HFF-Myc (cell line): ENCODE results near the gene DYNC1H1.
A peak's percentile ranks its signal among the peaks of the same experiment; 100 is the strongest.

Experiments used
- DNase-seq: peaks from one replicate; pipeline ENCODE4 v3.0.0-alpha.2; 2011; ENCODE audit warnings: low read depth; ENCODE audit errors: extremely low read depth
- H3K4me3 ChIP-seq: replicated peaks from 2 replicates; pipeline ENCODE4 v1.5.1; 2011; ENCODE audit warnings: low read depth, mild to moderate bottlenecking, control low read depth, low read length
- TF ChIP-seq, protein P1 (sequence below): IDR thresholded peaks from 2 replicates; pipeline ENCODE4 v1.5.1; 2012; ENCODE audit warnings: mild to moderate bottlenecking, low read depth, low read length, control low read depth; ENCODE audit errors: missing control alignments

The DYNC1H1 gene

DNA sequence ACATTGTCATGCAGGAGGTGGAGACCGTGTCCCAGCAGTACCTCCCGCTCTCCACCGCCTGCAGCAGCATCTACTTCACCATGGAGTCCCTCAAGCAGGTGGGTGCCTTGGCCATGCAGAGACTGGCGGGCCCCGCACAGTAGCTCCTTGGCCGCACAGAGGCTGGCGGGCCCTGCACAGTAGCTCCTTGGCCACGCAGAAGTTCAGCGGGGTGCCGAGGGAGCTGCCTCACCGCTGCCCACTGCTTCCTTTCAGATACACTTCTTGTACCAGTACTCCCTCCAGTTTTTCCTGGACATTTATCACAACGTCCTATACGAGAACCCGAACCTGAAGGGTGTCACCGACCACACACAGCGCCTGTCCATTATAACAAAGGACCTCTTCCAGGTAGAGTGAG is 74.8 kb downstream of the DYNC1H1 start:
- no peak overlapping the region for H3K4me3 ChIP-seq
- TF ChIP-seq, protein P1, sequence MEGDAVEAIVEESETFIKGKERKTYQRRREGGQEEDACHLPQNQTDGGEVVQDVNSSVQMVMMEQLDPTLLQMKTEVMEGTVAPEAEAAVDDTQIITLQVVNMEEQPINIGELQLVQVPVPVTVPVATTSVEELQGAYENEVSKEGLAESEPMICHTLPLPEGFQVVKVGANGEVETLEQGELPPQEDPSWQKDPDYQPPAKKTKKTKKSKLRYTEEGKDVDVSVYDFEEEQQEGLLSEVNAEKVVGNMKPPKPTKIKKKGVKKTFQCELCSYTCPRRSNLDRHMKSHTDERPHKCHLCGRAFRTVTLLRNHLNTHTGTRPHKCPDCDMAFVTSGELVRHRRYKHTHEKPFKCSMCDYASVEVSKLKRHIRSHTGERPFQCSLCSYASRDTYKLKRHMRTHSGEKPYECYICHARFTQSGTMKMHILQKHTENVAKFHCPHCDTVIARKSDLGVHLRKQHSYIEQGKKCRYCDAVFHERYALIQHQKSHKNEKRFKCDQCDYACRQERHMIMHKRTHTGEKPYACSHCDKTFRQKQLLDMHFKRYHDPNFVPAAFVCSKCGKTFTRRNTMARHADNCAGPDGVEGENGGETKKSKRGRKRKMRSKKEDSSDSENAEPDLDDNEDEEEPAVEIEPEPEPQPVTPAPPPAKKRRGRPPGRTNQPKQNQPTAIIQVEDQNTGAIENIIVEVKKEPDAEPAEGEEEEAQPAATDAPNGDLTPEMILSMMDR: no peak
- no peak for DNase-seq

DNA sequence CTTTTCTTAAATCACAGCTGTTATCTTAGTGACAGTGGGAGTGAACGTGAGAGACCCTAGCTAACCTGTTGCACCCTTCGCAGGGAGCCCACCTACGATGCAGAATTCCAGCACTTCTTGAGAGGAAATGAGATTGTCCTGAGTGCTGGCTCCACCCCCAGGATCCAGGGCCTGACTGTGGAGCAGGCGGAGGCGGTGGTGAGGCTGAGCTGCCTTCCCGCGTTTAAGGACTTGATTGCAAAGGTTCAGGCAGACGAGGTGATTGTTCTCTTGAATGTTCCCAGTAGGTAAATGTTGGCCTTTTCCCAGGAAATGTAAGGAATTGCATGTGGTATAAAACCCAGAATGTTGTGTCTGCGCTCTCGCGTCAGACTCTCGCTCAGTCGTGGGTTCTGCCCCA is 75.8 kb downstream of the DYNC1H1 start:
- no peak overlapping the region for H3K4me3 ChIP-seq
- no peak for DNase-seq
- TF ChIP-seq, protein P1: no peak

DNA sequence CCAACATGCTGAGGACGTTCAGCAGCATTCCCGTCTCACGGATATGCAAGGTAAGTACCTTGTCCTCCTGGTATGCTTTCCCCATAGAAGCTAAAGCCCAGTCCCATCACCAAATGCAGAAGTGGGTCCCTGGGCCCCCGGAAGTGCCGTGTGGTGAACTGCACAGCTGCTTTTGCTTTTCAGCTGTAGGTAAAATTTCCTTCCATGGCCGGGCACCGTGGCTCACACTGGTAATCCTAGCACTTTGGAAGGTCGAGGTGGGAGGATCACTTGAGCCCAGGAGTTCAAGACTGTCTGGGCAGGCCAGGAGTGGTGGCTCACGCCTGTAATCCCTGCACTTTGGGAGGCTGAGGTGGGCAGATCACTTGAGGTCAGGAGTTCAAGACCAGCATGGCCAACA is 78.3 kb downstream of the DYNC1H1 start:
- TF ChIP-seq, protein P1: no peak
- no peak overlapping the region for H3K4me3 ChIP-seq
- DNase-seq: no peak

GRCh38 chr14:102043251-102044025 is 79.1 kb downstream of the DYNC1H1 start:
- TF ChIP-seq, protein P1: no peak
- DNase-seq: no peak
- no peak overlapping the region for H3K4me3 ChIP-seq

GRCh38 chr14:102044566-102044965 is 80.2 kb downstream of the DYNC1H1 start:
- TF ChIP-seq, protein P1: no peak
- no peak overlapping the region for H3K4me3 ChIP-seq
- DNase-seq: no peak

DNA sequence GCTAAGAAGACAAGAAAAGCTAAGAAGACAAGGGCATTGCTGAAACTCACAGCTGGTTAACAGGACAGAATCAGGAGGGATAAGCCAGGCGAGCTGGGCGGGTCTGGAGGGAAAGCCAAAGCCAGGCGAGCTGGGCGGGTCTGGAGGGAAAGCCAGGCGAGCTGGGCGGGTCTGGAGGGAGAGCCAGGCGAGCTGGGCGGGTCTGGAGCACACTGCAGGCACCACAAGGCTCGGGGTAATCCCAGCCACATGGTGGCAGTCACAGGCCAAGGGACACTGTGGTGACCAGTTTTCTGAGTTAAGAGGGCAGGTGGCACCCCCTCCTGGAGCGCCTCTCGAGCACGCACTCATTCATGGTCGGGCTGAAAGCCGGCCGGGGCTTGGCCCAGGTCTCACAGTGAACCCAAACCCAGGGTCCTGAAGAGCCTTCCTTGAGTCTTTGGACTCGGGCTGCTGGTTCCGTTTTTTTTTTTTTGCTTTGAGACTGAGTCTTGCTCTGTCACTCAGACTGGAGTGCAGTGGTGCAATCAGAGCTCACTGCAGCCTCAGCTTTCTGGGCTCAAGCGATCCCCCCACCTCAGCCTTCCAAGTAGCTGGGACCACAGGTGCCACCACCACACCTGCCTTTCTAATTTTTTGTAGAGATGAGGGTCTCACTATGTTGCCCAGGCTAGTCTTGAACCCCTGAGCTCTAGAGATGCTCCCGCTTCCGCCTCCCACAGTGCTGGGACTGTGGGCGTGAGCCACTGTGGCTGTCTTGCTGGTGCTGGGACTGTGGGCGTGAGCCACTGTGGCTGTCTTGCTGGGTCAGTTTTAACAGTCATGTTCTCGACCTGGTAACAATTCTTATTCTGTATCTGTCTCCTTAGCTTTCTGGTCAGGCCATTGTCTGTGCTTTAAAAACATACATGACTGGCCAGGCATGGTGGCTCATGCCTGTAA is 82.2 kb downstream of the DYNC1H1 start:
- H3K4me3 ChIP-seq: no peak overlapping the region
- TF ChIP-seq, protein P1: peak; percentile 33
- DNase-seq: peak; percentile 47
